Activated CD8-positive, alpha-beta memory T cell treated with anti-CD3 and anti-CD28 coated beads for 36 hours (primary cell): ENCODE measurements around the gene DRAXIN. TPM values are rescaled to one million over a fixed set of nuclear protein-coding genes. Genes with fewer than 3 reads are reported as not detected.

ENCODE experiments used
- total RNA-seq, 2 experiments: library from RNA; stranded (reverse); gene quantifications; one replicate each; pipeline ENCODE4 v1.2.3, GENCODE V29; 2021

DRAXIN gene
- total RNA-seq, 2 experiments from 2014 or later = 0.06 to 0.08 TPM

Other genes with a start within 250 kb of the DRAXIN start
- under 1 TPM; 0.38 to 0.57 TPM for gene DISP3, start 212.6 kb upstream of the DRAXIN start, total RNA-seq
- gene FBXO2, start 37.3 kb upstream of the DRAXIN start, total RNA-seq = 1 to 10 TPM; 1.3 to 1.8 TPM
- gene FBXO44, start 36.8 kb upstream of the DRAXIN start, total RNA-seq = 10 to 100 TPM; 15.5 to 15.7 TPM
- 1 to 10 TPM; 7.1 to 7.7 TPM for gene FBXO6, start 27.5 kb upstream of the DRAXIN start, total RNA-seq
- gene MAD2L2, start 10.6 kb upstream of the DRAXIN start, total RNA-seq = 10 to 100 TPM; 70.2 to 73.5 TPM
- gene AGTRAP, start 44.4 kb downstream of the DRAXIN start, total RNA-seq = 10 to 100 TPM in 1 of 2 experiments, 1 to 10 TPM in 1; 9.7 to 11.0 TPM
- not detected for gene C1orf167, start 70.5 kb downstream of the DRAXIN start, total RNA-seq
- 10 to 100 TPM in 1 of 2 experiments, 1 to 10 TPM in 1; 9.9 to 12.4 TPM for gene MTHFR, start 114.3 kb downstream of the DRAXIN start, total RNA-seq
- gene CLCN6, start 114.5 kb downstream of the DRAXIN start, total RNA-seq = 10 to 100 TPM in 1 of 2 experiments, 1 to 10 TPM in 1; 9.7 to 10.5 TPM
- gene NPPA, start 156.1 kb downstream of the DRAXIN start, total RNA-seq = not detected
- gene NPPB, start 167.2 kb downstream of the DRAXIN start, total RNA-seq = not detected
- 10 to 100 TPM; 31.3 to 32.2 TPM for gene KIAA2013, start 234.7 kb downstream of the DRAXIN start, total RNA-seq
- gene PLOD1, start 243.0 kb downstream of the DRAXIN start, total RNA-seq = 10 to 100 TPM; 28.5 to 29.6 TPM